ENCODE results near the gene DLL1. TPM values are rescaled to one million over a fixed set of nuclear protein-coding genes. Genes with fewer than 3 reads are reported as not detected.

The DLL1 gene
- polyA plus RNA-seq, 3 donors, result 0.17 TPM; not detected in 2

DNA sequence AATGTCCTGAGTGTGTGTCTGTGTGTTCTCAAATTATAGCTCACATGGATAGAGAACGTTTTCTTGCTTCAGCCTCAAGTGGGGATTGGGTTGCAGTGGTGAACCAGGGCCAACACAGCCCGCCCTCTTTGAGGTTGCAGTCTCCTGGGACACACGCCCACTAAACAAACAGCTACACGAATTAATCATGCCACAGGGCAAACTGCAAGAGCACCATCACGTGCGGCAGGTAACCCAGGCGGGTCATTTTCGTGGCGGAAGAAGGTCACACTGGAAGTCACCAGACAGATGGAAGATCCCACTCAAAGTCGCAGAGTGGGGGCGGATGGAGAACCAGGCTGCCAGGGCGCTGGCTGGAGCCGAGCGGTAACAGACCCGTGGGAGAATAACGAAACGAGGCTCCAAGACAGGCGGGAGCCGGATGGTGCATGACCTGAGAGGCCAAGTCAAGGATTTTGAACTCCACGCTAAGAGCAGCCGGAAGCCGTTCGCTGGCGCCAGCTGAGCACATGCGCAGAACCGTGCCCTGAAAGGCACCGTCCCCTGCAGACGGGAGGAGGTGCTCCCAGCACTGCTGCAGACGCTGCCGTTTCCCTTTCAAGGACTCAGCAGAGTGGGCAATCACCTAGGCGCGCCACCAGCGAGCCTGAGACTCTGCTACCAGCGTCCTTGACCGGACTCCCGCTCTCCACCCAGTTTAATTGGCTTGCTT, 10.7 kb downstream of the DLL1 start:
- peak overlapping the region; percentile 57 for H3K4me2 ChIP-seq (replicated peaks; ENCODE audit: extremely low read depth, low read length, poor library complexity, severe bottlenecking)
- H3K9me3 Mint-ChIP-seq, result peaks cover 0 to 2% (median 0%) of the 10 kb centered on the region in 7 donors
- H3K36me3 Mint-ChIP-seq, result peaks cover 0 to 3% of the 10 kb centered on the region in 2 donors
- peaks cover 11 to 23% (median 13%) of the 10 kb centered on the region in 3 donors for H3K27me3 Mint-ChIP-seq (ENCODE audit: low read depth in 3 of 3)
- H3K27ac ChIP-seq (ENCODE audit: low read depth in 1 of 2, low read length in 2 of 2), result peak overlapping the region; percentile 41 to 48
- no peaks in the 10 kb centered on the region for H3K9me3 ChIP-seq (replicated peaks in 1 of 2; ENCODE audit: control insufficient read depth in 1 of 2, insufficient read depth in 1 of 2, low read length in 2 of 2)
- peaks cover 14 to 18% of the 10 kb centered on the region in 2 donors for H3K4me1 ChIP-seq (ENCODE audit: control insufficient read depth in 1 of 2, insufficient read depth in 2 of 2, low read length in 2 of 2)
- H2AFZ ChIP-seq (ENCODE audit: insufficient read depth, low read depth, low read length, poor library complexity, severe bottlenecking), result peak overlapping the region; percentile 50
- H3K79me2 ChIP-seq (ENCODE audit: insufficient read depth, low read length), result no peaks in the 10 kb centered on the region
- H3K4me1 Mint-ChIP-seq, result peaks cover 16% of the 10 kb centered on the region
- H3K9ac ChIP-seq (ENCODE audit: insufficient read depth, low read length, poor library complexity, severe bottlenecking), result no peak overlapping the region
- H3K36me3 ChIP-seq (replicated peaks in 1 of 2; ENCODE audit: control insufficient read depth in 1 of 2, insufficient read depth in 2 of 2, low read length in 2 of 2), result no peaks in the 10 kb centered on the region
- TF ChIP-seq, protein P1, sequence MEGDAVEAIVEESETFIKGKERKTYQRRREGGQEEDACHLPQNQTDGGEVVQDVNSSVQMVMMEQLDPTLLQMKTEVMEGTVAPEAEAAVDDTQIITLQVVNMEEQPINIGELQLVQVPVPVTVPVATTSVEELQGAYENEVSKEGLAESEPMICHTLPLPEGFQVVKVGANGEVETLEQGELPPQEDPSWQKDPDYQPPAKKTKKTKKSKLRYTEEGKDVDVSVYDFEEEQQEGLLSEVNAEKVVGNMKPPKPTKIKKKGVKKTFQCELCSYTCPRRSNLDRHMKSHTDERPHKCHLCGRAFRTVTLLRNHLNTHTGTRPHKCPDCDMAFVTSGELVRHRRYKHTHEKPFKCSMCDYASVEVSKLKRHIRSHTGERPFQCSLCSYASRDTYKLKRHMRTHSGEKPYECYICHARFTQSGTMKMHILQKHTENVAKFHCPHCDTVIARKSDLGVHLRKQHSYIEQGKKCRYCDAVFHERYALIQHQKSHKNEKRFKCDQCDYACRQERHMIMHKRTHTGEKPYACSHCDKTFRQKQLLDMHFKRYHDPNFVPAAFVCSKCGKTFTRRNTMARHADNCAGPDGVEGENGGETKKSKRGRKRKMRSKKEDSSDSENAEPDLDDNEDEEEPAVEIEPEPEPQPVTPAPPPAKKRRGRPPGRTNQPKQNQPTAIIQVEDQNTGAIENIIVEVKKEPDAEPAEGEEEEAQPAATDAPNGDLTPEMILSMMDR (IDR thresholded peaks at IDR 0.05), result no peak
- intact Hi-C loops (cut with micrococcal nuclease), result no loop called here
- peaks cover 0 to under 1% of the 10 kb centered on the region in 2 donors for H3K27me3 ChIP-seq (ENCODE audit: control insufficient read depth in 2 of 2, insufficient read depth in 2 of 2, low read length in 2 of 2)
- WGBS (ENCODE audit: insufficient coverage), result 78% methylated on average over 36 of the region's 36 CpGs
- peak overlapping the region; percentile 9 to 84 (median 65) for H3K27ac Mint-ChIP-seq
- H4K20me1 ChIP-seq (ENCODE audit: insufficient read depth, low read length), result no peaks in the 10 kb centered on the region
- peak overlapping the region; percentile 63 to 84 for H3K4me3 Mint-ChIP-seq
- H3K4me3 ChIP-seq (replicated peaks in 1 of 3; ENCODE audit: low read depth in 2 of 3, low read length in 3 of 3), result peak overlapping the region; percentile 14 to 61 (median 32)
- peak in 1 of 3 donors; percentile 46 for DNase-seq

DNA sequence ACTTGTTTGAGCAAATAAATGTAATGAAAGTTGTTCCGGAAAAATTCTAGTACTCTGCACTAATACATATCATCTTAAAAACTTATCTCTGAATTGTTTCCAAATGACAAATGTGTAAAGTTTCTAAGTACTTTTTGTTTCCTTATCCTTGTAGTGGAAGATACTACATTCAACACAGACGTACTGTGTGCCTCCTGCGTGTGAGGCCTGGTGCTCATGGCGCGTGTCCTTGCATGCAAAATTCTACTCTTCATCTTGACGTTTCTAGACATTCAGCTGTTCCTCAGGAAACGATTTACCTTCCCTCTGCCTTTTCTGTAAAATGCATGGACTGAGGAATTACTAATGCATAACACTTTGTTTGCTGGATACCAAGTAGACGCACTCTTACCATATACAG, 11.5 kb downstream of the DLL1 start:
- Mint-ChIP-seq H3K4me3 (no peak overlapping the region), H3K27ac (no peak overlapping the region), H3K9me3 (peaks cover 0 to 2% (median 0%) of the 10 kb centered on the region in 7 donors), H3K4me1 (peaks cover 16% of the 10 kb centered on the region), H3K27me3 (ENCODE audit: low read depth in 3 of 3) (peaks cover 11 to 17% (median 13%) of the 10 kb centered on the region in 3 donors), H3K36me3 (peaks cover 0 to 3% of the 10 kb centered on the region in 2 donors)
- Histone ChIP-seq H3K79me2 (ENCODE audit: insufficient read depth, low read length) (no peaks in the 10 kb centered on the region), H3K9me3 (replicated peaks in 1 of 2; ENCODE audit: control insufficient read depth in 1 of 2, insufficient read depth in 1 of 2, low read length in 2 of 2) (no peaks in the 10 kb centered on the region), H2AFZ (ENCODE audit: insufficient read depth, low read depth, low read length, poor library complexity, severe bottlenecking) (no peak overlapping the region), H4K20me1 (ENCODE audit: insufficient read depth, low read length) (no peaks in the 10 kb centered on the region), H3K36me3 (replicated peaks in 1 of 2; ENCODE audit: control insufficient read depth in 1 of 2, insufficient read depth in 2 of 2, low read length in 2 of 2) (no peaks in the 10 kb centered on the region), H3K27ac (ENCODE audit: low read depth in 1 of 2, low read length in 2 of 2) (no peak overlapping the region), H3K27me3 (ENCODE audit: control insufficient read depth in 2 of 2, insufficient read depth in 2 of 2, low read length in 2 of 2) (no peaks in the 10 kb centered on the region), H3K4me3 (replicated peaks in 1 of 3; ENCODE audit: low read depth in 2 of 3, low read length in 3 of 3) (no peak overlapping the region), H3K4me2 (replicated peaks; ENCODE audit: extremely low read depth, low read length, poor library complexity, severe bottlenecking) (no peak overlapping the region), H3K4me1 (ENCODE audit: control insufficient read depth in 1 of 2, insufficient read depth in 2 of 2, low read length in 2 of 2) (peaks cover 14 to 18% of the 10 kb centered on the region in 2 donors), H3K9ac (ENCODE audit: insufficient read depth, low read length, poor library complexity, severe bottlenecking) (no peak overlapping the region)
- intact Hi-C loops (cut with micrococcal nuclease), result no loop called here
- WGBS (ENCODE audit: insufficient coverage), result 97% methylated on average over 5 of the region's 8 CpGs
- DNase-seq, result no peak
- TF ChIP-seq, protein P1 (IDR thresholded peaks at IDR 0.05), result no peak
